Mucosa of descending colon (tissue), 3 donors: ENCODE data around the gene MPDZ. TPM values are rescaled to one million over a fixed set of nuclear protein-coding genes. Genes with fewer than 3 reads are reported as not detected.

Experiments used
- ATAC-seq: fragments of 200-7000 bp; cut with Tn5 transposase; one replicate; pipeline ENCODE4 v1.9.1; 2020; ENCODE audit warnings: mild to moderate bottlenecking, moderate library complexity
- DNase-seq, 3 donors: peaks; one replicate each; pipeline ENCODE4 v3.0.0-alpha.2; 2020
- H3K36me3 ChIP-seq: fragments of 200-600 bp; one replicate; pipeline ENCODE4 v1.8.0; 2021; ENCODE audit warnings: low read depth, mild to moderate bottlenecking
- H3K4me1 ChIP-seq: fragments of 200-600 bp; one replicate; pipeline ENCODE4 v1.8.0; 2021; ENCODE audit warnings: low read depth, mild to moderate bottlenecking
- H3K4me3 ChIP-seq: fragments of 200-600 bp; one replicate; pipeline ENCODE4 v1.8.0; 2021; ENCODE audit warnings: mild to moderate bottlenecking
- H3K9me3 ChIP-seq: fragments of 200-600 bp; one replicate; pipeline ENCODE4 v1.8.0; 2021; ENCODE audit warnings: mild to moderate bottlenecking
- intact Hi-C, 2 donors: fragments of 100-400 bp; cut with DNase I in 1 of 2; cut with micrococcal nuclease in 1 of 2; formaldehyde crosslinking; loops; one replicate each; pipeline versions ENCODE4 v1.11.0 to v1.11.1; 2022; cut with DNase I, micrococcal nuclease
- total RNA-seq, 3 donors: library from RNA; stranded (reverse); fragmentation: NEBNext Ultra II Directional in 2 of 3; extraction: Animal tissue kit (Norgen Biotek cat#: 25700) in 2 of 3; gene quantifications; one replicate each; pipeline versions ENCODE4 v1.2.1 to v1.2.4, GENCODE V29; 2021 to 2023
- TF ChIP-seq, protein P1 (sequence below): fragments of 200-600 bp; IDR thresholded peaks from one replicate; pipeline ENCODE4 v1.8.0; 2022; ENCODE audit warnings: antibody characterized with exemption, mild to moderate bottlenecking
- donor health status: DM: no; HTN: no; CAD: no; lungs with moderate emphysema.
- donor health status: DM: no; HTN: no; CAD: no.
- donor health status: DM: no; HTN: yes; CAD: no.

MPDZ gene
- total RNA-seq, 3 donors from 2014 or later, result 3.4 to 50.7 (median 4.9) TPM

DNA sequence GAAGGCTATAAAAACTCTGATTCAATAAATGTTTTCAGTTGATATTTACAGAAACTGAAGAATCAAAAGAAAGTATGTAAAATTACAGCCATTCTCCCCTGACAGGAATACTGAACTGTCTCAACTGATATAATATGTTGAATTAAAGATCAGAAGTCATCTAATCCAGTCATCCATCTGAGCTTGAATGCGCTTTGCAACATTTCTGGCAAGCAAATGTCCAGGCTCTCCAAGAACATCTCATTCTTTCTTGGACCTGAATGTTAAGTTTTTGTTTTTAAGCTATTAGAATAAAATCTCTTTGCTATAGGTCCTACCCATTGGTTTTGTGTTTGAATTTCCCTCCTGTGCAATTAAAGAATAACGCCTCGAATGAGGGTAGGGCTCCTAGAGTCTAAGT is 120.5 kb downstream of the MPDZ start:
- TF ChIP-seq, protein P1, sequence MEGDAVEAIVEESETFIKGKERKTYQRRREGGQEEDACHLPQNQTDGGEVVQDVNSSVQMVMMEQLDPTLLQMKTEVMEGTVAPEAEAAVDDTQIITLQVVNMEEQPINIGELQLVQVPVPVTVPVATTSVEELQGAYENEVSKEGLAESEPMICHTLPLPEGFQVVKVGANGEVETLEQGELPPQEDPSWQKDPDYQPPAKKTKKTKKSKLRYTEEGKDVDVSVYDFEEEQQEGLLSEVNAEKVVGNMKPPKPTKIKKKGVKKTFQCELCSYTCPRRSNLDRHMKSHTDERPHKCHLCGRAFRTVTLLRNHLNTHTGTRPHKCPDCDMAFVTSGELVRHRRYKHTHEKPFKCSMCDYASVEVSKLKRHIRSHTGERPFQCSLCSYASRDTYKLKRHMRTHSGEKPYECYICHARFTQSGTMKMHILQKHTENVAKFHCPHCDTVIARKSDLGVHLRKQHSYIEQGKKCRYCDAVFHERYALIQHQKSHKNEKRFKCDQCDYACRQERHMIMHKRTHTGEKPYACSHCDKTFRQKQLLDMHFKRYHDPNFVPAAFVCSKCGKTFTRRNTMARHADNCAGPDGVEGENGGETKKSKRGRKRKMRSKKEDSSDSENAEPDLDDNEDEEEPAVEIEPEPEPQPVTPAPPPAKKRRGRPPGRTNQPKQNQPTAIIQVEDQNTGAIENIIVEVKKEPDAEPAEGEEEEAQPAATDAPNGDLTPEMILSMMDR, result no peak
- no peak overlapping the region for H3K4me3 ChIP-seq
- H3K4me1 ChIP-seq, result no peaks in the 10 kb centered on the region
- ATAC-seq (no peak), DNase-seq (no peak)
- H3K36me3 ChIP-seq, result no peaks in the 10 kb centered on the region
- no peaks in the 10 kb centered on the region for H3K9me3 ChIP-seq
- intact Hi-C loops, result no loop called here

DNA sequence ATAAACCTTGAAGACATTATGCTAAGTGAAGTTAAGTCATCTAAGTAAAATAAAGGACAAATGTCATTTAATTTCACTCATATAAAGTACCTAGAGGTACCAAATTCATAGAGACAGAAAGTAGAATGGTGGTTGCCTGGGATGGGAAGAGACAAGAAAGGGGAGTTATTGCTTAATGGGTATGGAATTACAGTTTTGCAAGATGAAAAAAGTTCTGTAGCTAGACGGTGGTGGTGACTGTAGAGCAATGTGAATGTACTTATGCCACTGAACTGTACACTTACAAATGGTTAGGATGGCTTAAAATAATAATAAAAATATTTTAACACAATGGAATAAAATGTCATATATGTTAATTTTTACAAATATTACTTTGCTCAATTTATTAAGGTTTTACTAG is 128.0 kb downstream of the MPDZ start:
- TF ChIP-seq, protein P1, result no peak
- DNase-seq (no peak), ATAC-seq (no peak)
- intact Hi-C loops, result no loop called here
- H3K9me3 ChIP-seq, result no peaks in the 10 kb centered on the region
- H3K36me3 ChIP-seq, result no peaks in the 10 kb centered on the region
- H3K4me1 ChIP-seq, result no peaks in the 10 kb centered on the region
- no peak overlapping the region for H3K4me3 ChIP-seq

DNA sequence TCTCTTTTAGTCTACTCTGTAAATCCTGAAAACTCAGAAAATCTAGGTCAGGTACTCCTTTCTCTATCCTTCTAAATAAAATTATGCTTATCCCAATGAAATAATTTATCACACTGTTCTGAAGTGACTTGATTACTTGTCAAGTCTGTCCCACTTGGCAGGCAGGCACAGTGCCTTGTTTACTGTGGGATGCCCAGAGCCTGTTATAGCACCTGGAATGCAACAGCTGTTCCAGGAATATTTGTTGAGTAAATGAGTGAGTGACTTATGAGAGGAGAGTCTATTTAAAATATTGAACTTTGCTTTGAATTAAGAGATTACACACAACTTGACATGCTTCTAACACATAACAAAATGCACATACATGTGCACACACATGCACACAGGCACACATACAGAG is 130.0 kb downstream of the MPDZ start:
- H3K4me3 ChIP-seq, result no peak overlapping the region
- H3K4me1 ChIP-seq, result no peaks in the 10 kb centered on the region
- H3K9me3 ChIP-seq, result no peaks in the 10 kb centered on the region
- DNase-seq, result peak in 2 of 3 donors; percentile 26 to 42
- no peaks in the 10 kb centered on the region for H3K36me3 ChIP-seq
- intact Hi-C loops, result no loop called here
- TF ChIP-seq, protein P1, result no peak
- ATAC-seq, result peak; percentile 53

DNA sequence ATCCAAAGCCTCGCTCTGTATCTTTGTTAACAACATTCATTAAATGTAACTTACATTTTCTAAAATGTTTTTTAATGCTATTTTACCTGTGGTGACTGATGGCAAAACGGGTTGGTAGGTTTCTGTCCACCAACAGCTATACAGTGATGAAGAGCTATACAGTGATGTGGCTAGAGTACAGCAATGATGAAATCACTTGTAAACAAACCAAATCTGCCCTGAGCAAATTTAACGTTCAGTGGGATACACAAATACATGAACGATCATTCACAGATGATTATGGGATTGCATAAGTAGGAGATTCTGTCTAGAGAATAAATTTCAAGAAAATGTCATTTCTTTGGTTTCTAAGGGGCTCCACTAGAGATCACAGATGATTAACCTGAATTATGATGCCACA is 132.7 kb downstream of the MPDZ start:
- intact Hi-C loops, result no loop called here
- Histone ChIP-seq H3K4me3 (no peak overlapping the region), H3K4me1 (no peaks in the 10 kb centered on the region), H3K36me3 (no peaks in the 10 kb centered on the region), H3K9me3 (no peaks in the 10 kb centered on the region)
- DNase-seq (no peak), ATAC-seq (no peak)
- TF ChIP-seq, protein P1, result no peak

DNA sequence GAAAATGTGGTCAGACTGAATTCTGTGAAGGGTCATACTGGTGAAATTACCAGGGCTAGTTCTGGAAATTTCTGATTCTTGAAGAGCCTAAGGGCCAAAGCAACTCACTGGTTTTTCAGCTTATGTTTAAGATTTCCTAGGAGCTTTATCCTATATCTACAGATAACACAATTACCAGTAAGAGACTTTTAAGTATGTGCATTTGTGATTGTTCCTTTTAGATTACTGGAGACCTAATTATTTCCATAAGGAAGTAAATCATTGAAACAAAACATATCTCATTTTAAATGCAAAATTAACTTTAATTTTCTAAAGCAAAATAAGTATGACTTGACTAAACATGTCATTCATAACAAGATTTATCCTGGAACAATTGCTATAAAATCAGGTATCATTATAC is 134.2 kb downstream of the MPDZ start:
- ATAC-seq (no peak), DNase-seq (no peak)
- intact Hi-C loops, result no loop called here
- no peaks in the 10 kb centered on the region for H3K36me3 ChIP-seq
- H3K4me3 ChIP-seq, result no peak overlapping the region
- H3K4me1 ChIP-seq, result no peaks in the 10 kb centered on the region
- TF ChIP-seq, protein P1, result no peak
- H3K9me3 ChIP-seq, result no peaks in the 10 kb centered on the region

DNA sequence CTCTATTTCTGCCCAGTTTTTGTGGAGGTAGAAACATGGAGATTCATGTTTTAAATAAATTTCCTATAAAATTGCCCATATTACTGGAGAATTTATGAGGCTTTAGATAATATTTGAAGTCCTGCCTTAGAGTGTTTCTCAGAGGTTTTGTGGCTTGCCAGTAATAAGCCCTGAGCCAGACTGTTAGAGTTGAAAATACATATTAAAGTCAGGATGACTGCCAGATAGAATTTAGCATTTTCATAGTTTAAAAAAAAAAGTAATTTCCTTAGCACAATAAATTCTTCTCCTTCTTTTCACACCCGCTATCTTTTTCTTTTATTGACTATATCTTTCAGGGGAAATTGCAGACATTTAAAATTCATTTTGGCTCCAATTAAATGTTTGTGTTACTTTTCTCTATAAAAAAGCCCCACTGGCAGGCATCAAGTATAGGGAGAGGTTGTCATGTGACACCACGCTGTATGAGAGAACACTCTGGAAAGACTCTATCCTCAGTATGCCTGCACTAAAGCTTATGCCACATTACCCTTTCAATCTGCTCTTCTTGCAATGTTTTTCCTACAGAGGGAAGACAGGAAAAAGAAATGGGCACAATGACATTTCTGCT is 135.2 kb downstream of the MPDZ start:
- ATAC-seq, result no peak
- H3K36me3 ChIP-seq, result no peaks in the 10 kb centered on the region
- H3K4me3 ChIP-seq, result no peak overlapping the region
- no peak for DNase-seq
- TF ChIP-seq, protein P1, result no peak
- no peaks in the 10 kb centered on the region for H3K4me1 ChIP-seq
- H3K9me3 ChIP-seq, result no peaks in the 10 kb centered on the region
- intact Hi-C loops, result no loop called here
